Stimulated activated CD8-positive, alpha-beta memory T cell treated with anti-CD3 and anti-CD28 coated beads, Interleukin-12 subunit alpha, Interleukin-12 subunit beta, amount 100 ng/mL, for 1 hour (primary cell): Measurements from ENCODE around the gene CACHD1.

ENCODE experiments used
- DNase-seq: peaks from one replicate; pipeline ENCODE4 v3.0.0-alpha.2; 2020; ENCODE audit warnings: low read depth

The CACHD1 gene

GRCh38 chr1:64550510-64550909 is 80.6 kb downstream of the CACHD1 start:
- DNase-seq, result no peak

- DNase-seq, result no peak
These were observed 81.1 kb downstream of the CACHD1 start for GRCh38 chr1:64550946-64551605.

DNA sequence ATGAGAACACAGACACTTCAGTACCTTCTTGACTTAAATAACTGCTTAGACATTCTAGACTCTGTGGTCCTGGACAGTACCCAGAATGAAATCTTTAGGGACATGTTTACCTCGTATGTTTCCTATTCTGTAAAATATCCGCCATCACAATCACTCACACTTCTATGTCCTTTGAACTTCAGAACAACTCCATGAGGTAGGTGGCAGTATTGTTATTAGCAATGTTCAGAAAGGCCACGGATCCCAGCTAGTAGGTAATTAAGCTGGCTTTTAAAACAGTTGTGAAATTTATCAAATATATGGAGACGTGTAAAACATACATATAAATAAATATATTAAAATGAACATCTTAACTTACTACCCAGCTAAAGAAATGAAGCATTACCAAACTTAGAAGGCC is 83.4 kb downstream of the CACHD1 start:
- DNase-seq, result no peak

GRCh38 chr1:64555947-64556346 is 86.0 kb downstream of the CACHD1 start:
- DNase-seq, result no peak

DNA sequence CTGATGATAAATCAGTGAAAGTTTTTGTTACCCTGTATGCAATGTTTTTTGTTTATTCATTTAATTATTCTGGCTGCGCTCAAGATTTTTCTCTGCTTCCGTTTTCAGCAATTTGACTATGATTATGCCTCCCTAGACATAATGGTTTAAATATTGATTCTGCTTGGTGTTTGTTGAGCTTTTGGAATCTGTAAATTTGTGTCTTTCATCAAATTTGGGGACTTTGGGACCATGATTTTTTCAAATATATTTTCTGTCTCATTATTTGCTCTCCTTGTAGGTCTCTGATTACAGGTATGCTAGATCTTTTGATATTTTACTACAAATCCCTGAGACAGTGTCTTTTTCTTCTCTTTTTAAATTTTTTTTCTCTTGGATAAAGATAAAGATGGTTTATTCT is 92.1 kb downstream of the CACHD1 start:
- DNase-seq, result no peak

- no peak for DNase-seq
These were observed 94.1 kb downstream of the CACHD1 start for GRCh38 chr1:64563958-64564565.

DNA sequence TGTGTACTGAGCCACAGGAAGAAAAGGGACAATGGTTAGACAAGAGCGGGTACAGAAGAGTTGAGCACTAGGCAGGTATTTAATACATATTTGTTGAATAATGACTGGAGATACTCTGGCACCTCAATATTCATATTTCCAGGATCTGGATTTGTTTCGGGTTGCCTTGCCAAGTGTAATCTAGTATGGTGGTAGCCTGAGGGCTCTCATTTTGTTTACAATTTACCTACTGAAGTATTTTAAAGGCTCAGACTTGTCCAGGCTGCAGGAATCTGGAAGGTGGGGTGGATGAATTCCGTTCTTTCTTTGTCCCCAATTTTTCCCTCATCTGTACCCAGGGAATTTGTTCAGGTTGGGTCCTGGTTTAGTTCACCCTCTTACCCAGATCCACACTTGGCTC is 95.0 kb downstream of the CACHD1 start:
- DNase-seq, result no peak

- DNase-seq, result no peak
These were observed 97.7 kb downstream of the CACHD1 start for GRCh38 chr1:64567426-64568170.

DNA sequence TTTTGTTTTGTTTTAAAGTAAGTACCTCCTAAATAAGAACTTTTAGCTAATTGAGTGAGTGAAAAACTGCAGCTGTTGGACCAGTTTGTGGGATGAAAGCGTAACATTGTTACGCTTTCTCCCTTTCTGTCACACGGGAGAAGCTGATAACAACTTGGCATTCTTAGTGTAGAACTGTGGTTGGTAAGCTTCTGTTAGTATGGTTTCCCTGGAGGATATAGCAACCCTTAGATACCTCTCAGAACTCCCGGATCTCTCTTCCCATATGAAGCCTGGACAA is 98.2 kb downstream of the CACHD1 start:
- DNase-seq, result no peak

GRCh38 chr1:64569411-64569810 is 99.5 kb downstream of the CACHD1 start:
- no peak for DNase-seq

DNA sequence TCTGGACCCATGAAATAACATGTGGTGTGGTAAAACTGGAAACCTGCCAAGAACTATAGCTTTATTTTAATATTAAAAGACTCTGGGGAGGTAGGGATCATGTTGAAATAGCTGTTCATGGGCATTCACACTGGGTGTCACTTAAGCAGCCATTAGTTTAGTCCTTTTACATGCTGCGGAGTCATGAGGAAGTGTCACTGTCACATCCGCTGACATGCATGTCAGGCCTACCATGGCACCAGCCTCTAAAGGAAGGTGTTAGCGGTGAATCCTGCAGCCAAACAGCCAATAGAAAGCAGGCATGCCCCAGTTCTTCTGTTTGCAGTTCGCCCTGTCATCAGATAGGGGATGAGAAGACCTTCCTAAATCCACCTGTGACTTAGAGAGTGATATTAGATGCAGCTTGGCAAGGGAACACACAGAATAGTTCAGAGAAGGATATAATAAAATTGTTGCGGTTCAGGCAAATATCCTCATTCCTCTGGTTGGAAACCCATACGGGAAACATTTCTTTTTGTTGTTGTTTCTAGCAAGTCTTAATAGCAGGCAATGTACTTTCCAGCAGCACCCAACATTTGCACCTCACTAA is 100.4 kb downstream of the CACHD1 start:
- no peak for DNase-seq

- DNase-seq, result no peak
These were observed 102.4 kb downstream of the CACHD1 start for GRCh38 chr1:64572222-64572900.

- no peak for DNase-seq
These were observed 104.4 kb downstream of the CACHD1 start for GRCh38 chr1:64574301-64574700.

DNA sequence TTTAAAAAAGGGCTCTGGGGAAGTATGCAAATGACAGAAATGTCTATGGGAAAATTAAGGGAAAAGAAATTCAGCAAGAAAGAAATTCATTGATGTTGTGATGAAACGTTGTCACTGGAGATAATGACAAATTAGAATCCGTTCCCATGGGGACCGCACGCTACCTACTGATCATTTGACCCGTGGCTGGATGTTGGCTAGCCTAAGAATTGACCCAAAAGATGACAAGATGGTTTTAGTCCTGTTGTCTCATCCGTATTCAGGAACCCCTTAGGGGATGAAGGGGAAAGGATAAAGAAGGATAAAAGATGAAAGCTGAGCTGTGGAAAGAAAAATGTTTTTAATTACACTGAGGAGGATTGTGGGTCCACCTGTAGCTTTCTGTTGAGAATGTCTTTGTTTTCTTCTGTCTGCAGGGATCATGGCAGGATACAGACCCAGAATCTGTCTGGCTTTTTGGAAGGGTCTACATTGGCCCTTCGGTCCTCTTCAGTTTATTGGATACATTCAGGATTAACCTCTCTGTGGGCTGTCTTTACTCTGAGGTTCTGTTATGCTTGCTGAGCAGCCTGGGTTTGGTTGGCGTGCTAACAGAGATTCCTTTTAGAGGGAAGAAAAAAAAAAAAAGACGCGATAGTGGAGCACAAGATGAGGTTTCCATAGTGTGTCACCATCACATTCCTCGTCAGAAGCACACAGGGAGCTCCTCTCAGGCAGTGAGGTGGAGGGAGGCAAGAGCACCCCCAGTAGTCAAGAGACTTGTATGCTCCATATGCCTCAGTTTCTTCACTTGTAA is 106.2 kb downstream of the CACHD1 start:
- DNase-seq, result no peak

GRCh38 chr1:64578270-64578973 is 108.5 kb downstream of the CACHD1 start:
- DNase-seq, result no peak

GRCh38 chr1:64579767-64580166 is 109.8 kb downstream of the CACHD1 start:
- DNase-seq, result no peak

DNA sequence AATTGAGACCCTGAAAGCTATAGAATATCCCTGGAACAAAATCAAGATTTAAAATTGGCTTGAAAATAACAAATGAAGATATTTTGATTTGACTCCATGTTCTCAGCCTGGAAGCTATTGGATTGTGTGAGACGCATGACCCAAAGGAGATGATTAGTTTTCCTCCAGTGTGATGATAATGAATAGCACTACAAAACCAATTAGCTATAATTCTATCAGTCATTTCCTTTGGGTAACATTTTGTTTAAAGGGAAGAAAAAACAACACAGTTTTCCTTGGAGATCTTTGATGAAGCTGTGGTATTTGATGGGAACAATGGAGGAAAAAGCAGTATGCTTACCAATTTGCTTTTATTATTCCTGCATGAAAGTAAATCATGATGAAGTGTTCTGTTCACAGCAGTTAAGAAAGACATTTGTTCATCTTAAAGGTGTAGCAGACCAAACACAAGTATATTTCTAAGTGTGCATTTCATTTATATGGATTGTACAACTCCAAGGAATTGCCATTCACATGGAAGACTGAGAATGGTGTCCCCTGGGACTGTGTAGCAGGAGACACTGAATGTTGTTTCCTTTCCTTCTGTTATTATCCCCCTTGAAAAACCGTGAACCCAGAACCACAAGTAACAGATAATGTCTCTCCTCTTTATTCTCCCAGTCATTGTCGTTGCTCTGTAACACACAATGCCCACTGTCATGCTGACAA is 111.4 kb downstream of the CACHD1 start:
- no peak for DNase-seq

GRCh38 chr1:64581843-64582185 is 111.9 kb downstream of the CACHD1 start:
- no peak for DNase-seq

DNA sequence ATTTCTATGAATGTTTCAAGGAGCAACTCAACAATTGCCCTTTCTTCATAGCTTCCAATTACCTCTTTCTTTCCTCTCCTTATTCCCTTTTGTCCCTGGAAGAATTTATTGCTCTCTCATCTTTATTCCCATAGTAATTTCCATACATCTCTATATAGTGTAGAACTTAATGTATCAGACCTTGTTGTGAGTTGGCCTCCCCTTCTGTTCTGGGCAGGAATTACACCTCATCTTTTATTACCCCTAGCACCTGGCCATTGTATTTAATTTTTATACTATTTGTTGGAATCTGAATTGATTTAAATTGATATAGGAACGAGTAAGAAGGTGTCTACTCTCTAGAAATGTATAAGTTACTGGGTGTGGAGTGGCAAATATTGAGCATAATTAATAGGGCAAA is 114.5 kb downstream of the CACHD1 start:
- DNase-seq, result no peak

DNA sequence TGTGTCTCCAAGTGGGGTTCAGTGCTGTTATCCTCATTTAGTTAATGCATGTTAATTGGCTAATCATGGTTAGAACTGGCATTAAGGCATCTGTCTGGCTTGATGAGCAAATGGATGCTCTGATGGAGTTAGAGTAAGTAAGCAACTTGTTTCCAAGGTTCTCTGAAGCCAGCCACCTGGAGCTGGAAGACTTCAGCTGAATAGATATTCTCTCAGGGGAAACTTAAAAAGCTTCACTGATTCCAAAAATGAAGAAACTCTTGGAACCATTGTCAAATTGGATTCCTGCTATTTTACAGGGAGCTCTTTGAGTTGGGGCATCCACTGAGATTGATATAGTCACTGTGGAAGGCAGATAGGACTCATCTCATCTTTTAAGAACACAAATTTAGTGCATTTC is 118.9 kb downstream of the CACHD1 start:
- DNase-seq, result no peak

- no peak for DNase-seq
These were observed 120.4 kb downstream of the CACHD1 start for GRCh38 chr1:64590316-64590715.
